NCI-H2029 (cell line): ENCODE results near the gene LDLRAP1.

Experiments used
- DNase-seq: peaks from one replicate; lab custom pipeline; 2025; lab: John Stamatoyannopoulos, UW

Gene LDLRAP1

DNA sequence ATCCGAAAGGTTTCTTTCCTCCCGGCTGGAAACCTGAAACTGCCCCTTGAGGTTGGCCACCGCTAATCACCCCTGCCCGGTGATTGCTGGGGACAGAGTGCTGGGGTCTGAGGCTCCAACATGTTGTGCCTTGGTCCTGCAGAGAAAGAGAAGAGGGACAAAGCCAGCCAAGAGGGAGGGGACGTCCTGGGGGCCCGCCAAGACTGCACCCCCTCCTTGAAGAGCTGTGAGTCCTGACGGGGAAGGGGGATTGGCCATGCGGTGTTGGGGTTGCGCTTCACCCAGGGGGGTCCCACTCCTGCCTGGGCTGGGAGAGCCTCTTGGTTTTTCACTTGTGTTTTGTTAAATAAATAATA lies 19.5 kb downstream of the LDLRAP1 start:
- DNase-seq = no peak

DNA sequence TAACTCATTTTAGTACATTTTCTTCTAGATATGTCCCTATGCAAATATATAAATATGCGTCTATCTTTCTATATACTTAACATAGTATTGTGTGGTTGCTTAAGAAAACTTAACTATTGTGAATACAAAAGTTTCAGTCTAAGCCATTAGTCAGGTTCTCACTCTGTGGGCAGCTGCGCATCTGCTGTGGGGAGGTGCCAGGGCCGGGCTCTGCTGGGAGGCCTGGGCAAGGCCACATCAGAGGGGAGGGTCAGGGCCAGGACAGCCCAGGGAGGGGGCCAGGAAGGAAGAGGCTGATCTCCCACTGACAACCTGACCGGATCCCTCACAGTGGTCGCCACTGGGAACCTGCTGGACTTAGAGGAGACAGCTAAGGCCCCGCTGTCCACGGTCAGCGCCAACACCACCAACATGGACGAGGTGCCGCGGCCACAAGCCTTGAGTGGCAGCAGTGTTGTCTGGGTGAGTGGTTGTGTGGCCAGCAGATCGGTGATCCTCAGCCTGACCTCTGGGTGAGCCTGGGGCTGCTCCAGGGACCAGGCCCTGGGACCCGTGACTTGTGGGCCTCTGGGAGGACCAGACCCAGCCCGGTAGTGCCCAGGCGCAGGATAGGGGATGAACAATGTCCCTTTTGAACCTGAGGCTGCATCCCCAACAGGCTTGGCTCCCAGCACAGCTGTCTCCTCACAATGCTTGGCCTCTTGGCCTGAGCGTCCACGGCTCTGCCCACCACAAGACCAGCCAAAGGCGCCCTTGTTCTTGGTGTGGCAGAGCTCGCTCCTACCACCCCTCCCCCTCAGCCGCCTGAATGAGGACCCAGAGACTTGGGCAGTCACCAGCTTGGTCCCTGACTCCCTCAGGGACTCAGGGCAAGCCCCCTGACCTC lies 20.2 kb downstream of the LDLRAP1 start:
- DNase-seq = no peak

DNA sequence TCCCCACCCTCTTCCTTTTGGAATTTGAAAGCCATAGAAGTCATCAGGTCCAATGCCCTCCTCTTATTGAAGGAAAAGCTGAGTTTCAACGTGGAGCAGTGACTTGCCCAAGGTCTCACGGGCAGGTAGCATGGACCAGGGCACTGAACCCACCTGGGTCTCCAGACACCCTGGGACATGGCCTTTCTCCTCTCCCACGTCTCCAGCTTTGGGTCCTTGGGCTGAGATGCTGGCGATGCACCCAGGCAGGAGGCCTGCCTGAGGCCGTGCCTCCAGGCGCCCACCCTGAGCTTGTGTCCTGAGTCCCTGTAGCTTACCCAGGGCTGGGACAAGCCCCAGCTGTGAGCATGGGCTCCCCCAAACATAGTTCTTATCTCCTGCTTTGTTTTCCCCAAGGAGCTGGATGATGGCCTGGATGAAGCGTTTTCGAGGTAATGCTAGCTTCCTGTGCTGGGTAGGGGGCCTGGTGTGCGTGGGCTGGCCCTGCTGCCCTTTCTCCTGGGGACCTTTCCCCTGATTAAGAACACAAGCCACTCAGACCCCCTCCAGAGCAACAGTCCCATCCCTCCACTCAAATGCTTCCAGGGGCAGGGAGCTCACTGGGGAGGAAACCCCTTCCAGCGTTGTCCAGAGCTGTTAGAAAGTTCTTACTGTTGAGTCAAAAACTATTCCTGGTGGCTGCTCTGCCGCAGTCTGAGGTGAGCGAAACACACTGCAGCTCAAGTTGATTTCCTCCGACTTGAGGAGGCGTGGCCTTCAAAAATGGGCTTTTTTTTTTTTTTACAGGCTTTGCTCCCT lies 21.6 kb downstream of the LDLRAP1 start:
- DNase-seq = no peak

DNA sequence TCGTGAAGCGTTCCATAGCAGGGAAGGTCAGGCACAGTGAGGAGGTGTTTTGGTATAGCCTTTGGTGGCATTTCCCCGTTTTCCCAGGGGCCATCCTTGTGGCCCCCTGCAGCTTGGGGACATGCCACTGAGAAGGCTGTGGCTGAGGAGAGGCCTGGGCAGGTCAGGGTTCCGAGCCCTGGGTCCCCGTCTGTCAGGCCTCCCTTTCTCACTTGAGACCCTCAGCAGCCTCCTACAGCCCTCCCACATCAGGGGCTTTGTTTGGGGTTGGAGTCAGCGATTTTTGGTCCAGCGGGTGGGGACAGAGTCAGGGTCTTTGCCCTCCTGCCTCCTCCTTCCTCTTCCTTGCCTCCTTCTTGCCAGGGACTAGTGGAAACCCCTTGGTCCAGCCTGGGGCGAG lies 22.2 kb downstream of the LDLRAP1 start:
- DNase-seq = no peak

DNA sequence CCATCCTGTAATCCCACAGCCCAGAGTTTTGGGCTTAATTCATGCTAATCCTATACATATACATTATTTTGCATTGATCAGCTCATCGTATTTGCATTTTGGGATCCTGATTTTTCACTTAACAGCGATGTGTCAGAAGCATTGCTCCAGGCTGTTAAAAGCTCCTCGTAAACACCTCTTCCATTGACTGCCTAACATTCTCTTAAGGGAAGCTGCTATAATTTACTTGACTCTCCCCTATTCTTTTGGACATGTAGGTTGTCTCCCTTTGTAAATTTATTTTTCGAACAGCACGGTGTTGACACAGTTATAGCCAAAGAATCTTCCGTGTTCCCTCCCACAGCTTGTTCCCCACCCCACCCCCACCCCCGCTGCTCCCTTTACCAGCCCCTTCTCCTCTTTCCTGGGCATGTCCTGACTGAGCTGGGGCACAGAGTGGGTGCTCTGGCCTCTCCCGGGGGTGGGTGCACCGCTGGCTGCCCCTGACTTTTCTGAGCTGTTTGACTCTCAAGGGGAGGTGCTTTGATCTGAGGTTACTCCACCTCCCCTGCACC lies 22.8 kb downstream of the LDLRAP1 start:
- DNase-seq = no peak

DNA sequence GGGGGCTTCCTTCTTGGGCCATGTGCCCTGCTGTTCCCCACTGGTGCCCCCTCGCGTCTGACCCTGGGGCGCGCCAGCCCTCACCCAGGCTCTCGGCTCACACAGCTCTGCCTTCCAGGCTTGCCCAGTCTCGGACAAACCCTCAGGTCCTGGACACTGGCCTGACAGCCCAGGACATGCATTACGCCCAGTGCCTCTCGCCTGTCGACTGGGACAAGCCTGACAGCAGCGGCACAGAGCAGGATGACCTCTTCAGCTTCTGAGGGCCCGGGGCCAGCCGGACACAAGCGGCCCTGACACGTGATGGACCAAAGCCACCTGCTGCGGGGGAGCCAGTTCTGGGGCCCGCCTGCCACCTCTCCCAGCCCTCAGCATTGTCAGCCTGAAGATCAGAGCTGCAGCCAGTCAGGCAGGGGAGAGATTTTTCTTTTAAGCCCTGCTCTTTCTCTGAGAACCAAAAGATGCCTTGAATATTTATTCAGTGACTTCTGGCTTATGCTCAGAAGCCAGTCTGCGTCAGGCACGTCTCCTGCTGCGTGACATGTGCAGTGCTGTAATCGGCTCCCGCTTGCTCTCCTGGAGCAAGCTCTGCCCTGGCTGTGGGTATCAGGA lies 23.4 kb downstream of the LDLRAP1 start:
- no peak for DNase-seq

DNA sequence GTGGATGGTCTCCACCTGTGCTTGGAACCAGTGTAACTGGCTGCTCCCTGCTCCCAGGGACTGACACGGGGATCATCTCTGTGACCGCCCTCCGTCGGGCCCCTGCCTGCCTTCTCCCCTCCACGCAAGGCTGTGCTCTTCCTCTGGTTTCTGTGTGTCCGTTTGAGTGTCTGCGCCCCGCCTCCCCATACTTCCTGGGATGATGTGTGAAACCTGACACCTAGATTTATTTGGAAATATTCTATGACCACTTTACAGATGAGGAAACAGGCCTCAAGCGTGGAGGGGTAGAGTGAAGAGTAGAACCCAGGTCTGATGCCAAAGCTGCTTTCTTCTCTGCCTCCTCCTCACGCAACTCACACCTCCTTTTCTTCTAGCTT lies 24.3 kb downstream of the LDLRAP1 start:
- no peak for DNase-seq

DNA sequence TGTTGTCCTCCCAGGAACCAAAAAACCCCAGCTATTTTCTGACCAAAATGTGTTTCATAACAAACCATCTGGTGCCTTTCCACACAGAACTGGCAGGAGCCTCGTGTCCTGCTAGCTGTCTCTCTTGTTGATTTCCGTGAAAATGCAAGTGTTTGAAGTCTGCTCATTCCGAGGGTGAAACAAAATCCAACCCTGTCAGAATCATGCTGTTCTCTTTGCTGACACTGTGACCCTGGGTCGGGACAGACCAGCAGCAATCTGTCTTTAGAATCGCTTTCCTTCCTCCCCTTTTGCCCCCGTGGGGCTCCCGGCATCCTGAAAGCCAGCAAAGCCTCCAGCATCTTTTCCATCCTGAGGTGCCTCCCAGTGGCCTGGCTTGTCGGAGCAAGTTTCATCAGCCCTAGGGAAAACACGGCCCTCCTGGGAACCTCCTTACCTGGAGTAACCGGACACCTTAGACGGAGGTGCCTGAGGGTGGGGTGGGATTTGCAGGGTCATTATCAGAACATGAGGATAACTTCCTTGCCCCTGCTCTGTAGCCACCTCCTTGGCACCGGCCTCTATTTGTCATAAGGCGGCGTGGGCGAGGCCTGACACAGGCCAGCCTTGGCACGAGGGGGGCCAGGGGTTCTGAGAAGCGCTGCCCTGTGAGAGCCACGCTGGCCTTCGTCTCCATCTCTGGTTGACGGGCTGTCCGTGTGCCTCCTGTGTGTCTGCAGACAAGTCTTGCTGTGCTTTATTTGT lies 24.9 kb downstream of the LDLRAP1 start:
- DNase-seq = no peak

DNA sequence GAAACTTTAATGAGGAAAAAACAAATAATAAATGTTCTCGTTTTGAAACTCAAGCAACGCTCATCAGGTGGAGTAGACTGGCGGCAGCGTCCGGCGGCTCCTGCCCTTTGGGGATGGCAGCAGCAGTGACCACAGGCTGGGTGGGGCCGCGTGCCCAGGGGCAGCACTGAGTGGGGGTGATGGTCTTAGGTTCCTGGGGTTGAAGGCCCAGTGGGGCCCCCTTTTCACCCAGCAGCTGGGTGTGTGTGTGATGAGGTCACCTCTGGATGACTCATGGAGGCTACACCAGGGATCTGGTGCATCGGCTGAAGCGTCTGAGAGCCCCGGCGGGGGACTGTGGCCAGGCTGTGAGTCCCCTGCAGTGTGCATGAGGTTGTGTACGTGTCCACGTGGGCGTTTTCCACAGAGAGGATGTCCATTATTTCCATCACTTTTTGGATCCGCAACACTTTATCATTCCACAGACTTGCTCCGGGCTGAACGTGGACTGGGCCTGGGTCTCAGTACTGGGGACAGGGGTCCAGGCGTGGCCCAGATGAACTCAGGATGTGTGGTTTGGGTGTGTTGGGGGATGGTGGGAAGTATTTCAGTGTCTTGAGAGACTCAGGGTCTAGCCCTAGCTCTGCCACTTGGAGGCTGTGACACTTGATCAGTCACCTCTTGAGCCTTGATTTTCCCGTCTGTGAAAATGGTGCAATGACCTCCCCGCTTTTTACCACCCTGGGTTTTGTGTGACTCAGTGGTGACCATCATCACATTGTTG lies 25.6 kb downstream of the LDLRAP1 start:
- no peak for DNase-seq

DNA sequence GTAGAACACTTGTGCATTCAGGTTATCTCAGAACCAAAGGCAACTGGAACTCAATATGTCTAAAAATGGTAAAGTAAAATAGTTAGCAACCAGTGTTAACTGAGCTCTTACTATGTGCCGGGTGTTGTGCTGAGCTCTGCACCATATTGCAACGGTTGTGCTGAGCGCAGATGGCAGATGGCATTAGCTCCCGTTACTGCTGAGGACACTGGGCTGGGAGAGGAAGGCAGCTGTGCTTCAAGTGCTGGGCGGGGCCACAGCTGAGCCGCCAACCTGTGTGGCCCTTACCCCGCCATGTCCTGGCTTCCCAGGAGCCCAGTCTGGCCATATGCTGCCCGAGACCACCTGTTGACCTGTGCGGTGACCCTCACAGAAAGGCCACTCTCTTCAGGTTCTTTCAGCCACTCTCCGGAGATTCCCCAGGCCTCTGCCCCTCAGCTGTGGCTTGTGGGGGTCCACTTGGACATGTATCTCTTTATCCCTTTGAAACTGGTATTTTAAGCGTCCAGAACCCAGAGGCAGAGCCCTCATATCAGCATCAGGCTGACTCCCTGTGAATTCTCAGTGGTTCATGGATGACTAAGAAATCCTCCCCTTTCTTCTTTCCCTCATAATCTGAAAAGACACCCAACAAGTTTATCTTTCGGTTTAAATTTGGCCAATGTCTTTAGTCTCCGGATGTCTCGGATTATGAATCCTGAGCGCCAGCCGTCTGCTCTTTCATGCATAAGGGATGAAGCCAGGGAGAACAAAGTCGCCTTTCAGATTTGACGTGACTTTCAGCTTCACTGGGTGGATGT lies 26.4 kb downstream of the LDLRAP1 start:
- DNase-seq = no peak

DNA sequence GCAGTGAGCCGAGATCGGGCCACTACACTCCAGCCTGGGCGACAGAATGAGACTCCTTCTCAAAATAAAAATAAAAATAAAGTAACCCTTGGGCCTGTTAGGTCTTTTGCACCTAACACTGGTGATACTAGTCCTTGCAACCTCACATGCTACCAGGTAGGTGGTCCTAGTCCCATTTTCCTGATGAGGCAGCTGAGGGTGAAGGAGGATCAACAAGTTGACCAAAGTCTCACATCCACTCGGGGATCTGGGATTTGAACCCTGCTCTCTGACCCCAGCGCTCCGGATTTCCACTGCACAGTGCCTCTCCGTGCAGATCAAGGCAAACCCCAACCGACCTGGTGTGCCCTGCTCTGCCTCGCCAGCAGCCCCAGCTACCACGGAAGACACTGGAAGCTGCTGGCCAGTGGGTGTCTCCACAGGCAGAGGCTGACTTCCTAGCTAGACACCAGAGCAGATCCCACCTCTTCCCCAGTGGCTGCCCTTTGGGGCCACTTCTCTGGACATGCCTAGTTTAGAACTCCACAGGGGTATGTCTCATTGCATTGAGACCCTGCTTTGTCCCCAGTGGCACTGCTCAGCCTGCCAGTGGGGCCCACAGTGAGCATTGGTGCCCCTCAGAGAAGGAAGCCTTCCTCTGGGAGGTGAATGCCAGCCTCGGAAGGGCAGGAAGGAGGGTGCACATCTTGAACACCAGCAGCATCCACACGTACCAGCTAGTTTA lies 27.6 kb downstream of the LDLRAP1 start:
- DNase-seq = no peak

DNA sequence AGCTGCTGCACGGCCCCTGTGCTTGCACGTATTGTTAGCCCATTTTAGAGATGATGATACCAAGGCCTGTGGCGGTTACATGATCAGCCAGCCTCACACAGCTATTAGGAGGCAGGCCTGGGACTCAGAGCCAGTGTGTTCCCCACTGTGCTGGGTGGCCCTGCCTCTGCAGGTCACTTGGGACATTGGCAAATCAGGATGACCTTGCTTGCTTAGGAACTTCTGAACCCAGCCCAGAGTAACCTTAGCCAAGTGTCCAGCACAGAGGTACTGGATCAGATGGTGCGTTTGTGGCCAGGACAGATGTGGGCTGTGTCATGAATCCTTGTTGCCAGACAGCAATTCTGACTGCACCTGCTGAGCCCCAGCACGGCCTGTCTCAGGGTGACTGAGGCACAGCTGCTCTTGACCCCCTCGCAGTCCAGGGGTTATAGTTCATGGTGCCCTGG lies 28.1 kb downstream of the LDLRAP1 start:
- DNase-seq = no peak

DNA sequence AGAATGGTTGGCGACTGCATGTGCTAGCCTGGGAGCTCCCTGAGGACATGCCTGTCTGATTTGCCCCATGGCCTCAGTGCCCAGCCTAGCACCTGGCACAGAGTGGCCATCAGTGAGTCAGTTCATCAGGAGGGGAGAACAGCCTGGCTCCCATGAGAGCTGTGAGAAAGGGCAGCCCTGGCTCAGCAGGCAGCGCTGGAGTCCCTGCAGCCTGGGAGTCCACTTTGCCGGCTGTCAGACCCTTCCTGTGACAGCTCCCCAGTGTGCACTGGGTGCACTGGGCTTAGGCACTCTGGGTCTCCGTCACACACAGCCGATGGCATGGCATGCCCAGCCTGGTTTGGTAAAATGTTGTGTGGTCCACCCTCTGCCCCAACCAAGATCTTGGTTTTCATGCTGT lies 28.7 kb downstream of the LDLRAP1 start:
- no peak for DNase-seq

DNA sequence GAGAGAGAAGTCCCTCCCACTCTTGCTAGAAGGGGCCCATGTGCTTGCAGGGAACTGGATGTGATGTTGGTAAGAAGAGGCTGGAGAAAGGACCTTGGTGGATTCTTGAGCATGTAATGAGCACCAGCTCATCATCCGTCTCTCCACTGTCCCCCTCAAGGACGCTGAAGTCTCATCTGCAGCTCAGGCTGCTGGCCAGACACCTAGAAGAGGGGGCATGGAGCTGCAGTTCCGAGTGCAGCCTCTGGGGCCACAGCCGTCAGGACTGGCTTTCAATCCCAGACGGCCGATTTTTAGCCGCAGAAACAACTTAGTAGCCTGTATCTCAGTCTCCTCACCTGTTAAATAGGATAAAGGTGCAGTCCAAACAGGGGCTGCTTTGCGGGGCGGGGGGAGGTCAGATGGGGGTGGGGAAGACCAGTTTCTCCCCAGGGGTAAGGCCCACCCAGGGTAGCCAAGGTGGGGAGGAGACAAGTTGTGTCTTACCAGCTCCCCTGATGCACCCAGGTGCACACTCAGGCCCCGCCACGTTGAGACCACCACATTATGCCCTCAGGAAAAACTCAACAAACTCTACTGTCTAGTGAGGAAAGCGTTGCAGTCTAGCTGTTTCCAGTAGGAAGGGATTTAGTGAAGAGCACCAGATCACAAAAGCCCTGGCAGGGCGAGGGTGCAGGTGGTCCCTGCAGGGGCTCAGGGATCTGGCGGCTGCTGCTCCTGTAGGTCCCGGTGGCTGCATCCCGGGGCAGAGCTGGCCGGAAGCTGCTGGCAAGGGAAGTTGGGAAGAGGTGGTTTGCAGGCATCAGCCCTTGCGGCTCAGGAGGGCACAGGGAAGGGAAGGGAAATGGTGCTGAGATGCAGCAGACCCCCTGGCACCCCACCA lies 29.5 kb downstream of the LDLRAP1 start:
- DNase-seq = no peak

DNA sequence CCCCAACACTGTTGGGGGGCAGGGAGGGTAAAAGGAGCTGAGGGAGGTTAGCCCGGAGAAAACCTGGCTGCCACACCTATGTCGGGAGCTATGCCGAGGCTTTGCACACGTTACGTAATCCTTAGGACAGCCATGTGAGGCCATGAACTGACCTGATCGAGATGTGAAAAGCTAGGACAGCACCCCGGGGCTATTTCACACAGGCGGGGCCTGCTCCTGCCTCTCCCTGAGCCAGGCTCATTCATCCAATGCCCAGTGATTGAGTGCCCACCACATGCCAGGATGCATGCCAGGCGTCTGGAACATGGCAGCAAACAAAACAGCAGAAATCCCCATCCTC lies 30.2 kb downstream of the LDLRAP1 start:
- DNase-seq = no peak

DNA sequence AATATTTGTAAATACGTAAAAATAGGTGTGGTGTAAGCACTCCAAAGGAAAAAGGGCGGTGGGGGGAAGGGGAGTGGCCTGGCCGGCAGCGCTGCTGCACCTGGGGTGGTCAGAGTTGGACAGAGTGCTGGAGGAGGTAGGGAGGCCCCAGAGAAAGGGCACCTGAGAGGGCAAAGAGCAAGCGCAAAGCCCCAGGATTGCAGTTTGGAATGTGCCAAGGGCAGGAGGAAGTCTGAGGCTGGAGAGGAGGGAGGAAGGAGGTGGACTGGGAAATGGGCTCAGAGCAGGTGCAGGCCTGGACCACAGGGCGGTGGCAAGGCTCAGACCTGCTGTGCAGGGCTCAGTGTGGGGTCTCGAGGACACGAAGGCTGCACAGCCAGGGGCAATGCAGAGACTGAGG lies 30.6 kb downstream of the LDLRAP1 start:
- DNase-seq = no peak

DNA sequence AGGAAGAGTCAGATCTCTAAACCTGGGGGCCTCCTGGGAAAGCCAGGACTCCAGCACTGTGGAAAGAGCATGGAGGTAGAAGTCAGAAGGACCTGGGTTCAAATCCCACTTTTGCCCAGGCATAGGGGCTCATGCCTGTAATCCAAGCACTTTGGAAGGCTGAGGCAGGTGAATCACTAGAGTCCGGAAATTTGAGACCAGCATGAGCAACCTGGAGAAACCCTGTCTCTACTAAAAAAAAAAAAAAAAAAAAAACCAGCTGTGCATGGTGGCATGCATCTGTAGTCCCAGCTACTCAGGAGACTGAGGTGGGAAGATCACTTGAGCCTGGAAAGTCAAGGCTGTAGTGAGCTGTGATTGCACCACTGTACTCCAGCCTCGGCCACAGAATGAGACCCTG lies 31.8 kb downstream of the LDLRAP1 start:
- DNase-seq = no peak

DNA sequence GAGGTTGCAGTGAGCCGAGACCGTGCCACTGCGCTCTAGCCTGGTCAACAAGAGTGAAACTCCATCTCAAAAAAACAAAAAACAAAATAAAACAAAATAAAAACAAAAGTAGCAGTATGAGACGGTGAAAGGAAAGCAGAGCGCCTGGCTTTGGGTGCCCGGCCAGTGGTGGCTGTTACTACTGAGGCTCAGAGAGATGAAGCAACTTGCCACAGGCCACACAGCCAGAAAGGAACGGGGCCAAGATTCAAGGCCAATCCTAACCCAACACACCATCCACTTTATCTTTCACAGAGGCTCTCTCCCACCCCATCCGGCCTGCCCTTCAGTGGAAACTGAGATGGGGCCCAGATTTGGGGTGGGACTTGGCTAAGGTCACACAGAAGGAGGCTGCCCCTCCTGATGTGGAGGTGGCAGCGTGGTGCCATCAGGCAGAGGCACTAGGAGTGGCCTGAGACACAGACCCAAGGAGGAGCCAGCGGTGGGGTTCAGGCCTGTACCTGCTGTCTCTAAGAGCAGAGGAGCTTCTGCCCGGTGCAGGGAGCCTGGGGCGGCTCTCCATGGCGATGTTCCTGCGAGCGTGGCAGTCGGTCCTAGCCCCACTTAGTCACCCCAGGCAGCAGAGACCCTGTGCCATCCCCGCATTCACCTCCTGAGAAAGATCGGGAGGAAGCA lies 33.2 kb downstream of the LDLRAP1 start:
- no peak for DNase-seq
